ENCODE data around the gene MARCHF4.

Gene MARCHF4

GRCh38 chr2:216375286-216375685 lies 3.0 kb upstream of the MARCHF4 start:
- no peak overlapping the region for H3K4me3 ChIP-seq (ENCODE audit: low read length)
- no peak for TF ChIP-seq ZNF274 (IDR thresholded peaks at IDR 0.05; ENCODE audit: low read depth, low read length)

GRCh38 chr2:216373896-216374295 lies 1.6 kb upstream of the MARCHF4 start:
- no peak overlapping the region for H3K4me3 ChIP-seq (ENCODE audit: low read length)
- no peak for TF ChIP-seq ZNF274 (IDR thresholded peaks at IDR 0.05; ENCODE audit: low read depth, low read length)

- no peak overlapping the region for H3K4me3 ChIP-seq (ENCODE audit: low read length)
- no peak for TF ChIP-seq ZNF274 (IDR thresholded peaks at IDR 0.05; ENCODE audit: low read depth, low read length)
These were observed 543 bp upstream of the MARCHF4 start for GRCh38 chr2:216372761-216373291.

- no peak for TF ChIP-seq ZNF274 (IDR thresholded peaks at IDR 0.05; ENCODE audit: low read depth, low read length)
- no peak overlapping the region for H3K4me3 ChIP-seq (ENCODE audit: low read length)
These were observed 1.1 kb downstream of the MARCHF4 start for GRCh38 chr2:216370961-216371712.

- H3K4me3 ChIP-seq (ENCODE audit: low read length), result no peak overlapping the region
These were observed 2.5 kb downstream of the MARCHF4 start for GRCh38 chr2:216369821-216370220.

GRCh38 chr2:216366777-216367471 lies 5.4 kb downstream of the MARCHF4 start:
- H3K4me3 ChIP-seq (ENCODE audit: low read length), result no peak overlapping the region
- TF ChIP-seq ZNF274 (IDR thresholded peaks at IDR 0.05; ENCODE audit: low read depth, low read length), result no peak

More at GRCh38 chr2:216369821-216370220, 2.5 kb downstream of the MARCHF4 start:
- no peak for TF ChIP-seq ZNF274 (IDR thresholded peaks at IDR 0.05; ENCODE audit: low read depth, low read length)

GRCh38 chr2:216365518-216365917 lies 6.8 kb downstream of the MARCHF4 start:
- H3K4me3 ChIP-seq (ENCODE audit: low read length), result no peak overlapping the region
- TF ChIP-seq ZNF274 (IDR thresholded peaks at IDR 0.05; ENCODE audit: low read depth, low read length), result no peak

GRCh38 chr2:216363221-216363620 lies 9.1 kb downstream of the MARCHF4 start:
- no peak for TF ChIP-seq ZNF274 (IDR thresholded peaks at IDR 0.05; ENCODE audit: low read depth, low read length)

GRCh38 chr2:216362730-216363129 lies 9.6 kb downstream of the MARCHF4 start:
- no peak overlapping the region for H3K4me3 ChIP-seq (ENCODE audit: low read length)
- TF ChIP-seq ZNF274 (IDR thresholded peaks at IDR 0.05; ENCODE audit: low read depth, low read length), result no peak

More at GRCh38 chr2:216363221-216363620, 9.1 kb downstream of the MARCHF4 start:
- no peak overlapping the region for H3K4me3 ChIP-seq (ENCODE audit: low read length)

- no peak for TF ChIP-seq ZNF274 (IDR thresholded peaks at IDR 0.05; ENCODE audit: low read depth, low read length)
- H3K4me3 ChIP-seq (ENCODE audit: low read length), result no peak overlapping the region
These were observed 16.6 kb downstream of the MARCHF4 start for GRCh38 chr2:216355711-216356110.

- TF ChIP-seq ZNF274 (IDR thresholded peaks at IDR 0.05; ENCODE audit: low read depth, low read length), result no peak
- H3K4me3 ChIP-seq (ENCODE audit: low read length), result no peak overlapping the region
These were observed 18.0 kb downstream of the MARCHF4 start for GRCh38 chr2:216354306-216354705.

GRCh38 chr2:216352653-216353270 lies 19.5 kb downstream of the MARCHF4 start:
- H3K4me3 ChIP-seq (ENCODE audit: low read length), result no peak overlapping the region
- TF ChIP-seq ZNF274 (IDR thresholded peaks at IDR 0.05; ENCODE audit: low read depth, low read length), result no peak

- H3K4me3 ChIP-seq (ENCODE audit: low read length), result no peak overlapping the region
- TF ChIP-seq ZNF274 (IDR thresholded peaks at IDR 0.05; ENCODE audit: low read depth, low read length), result no peak
These were observed 20.9 kb downstream of the MARCHF4 start for GRCh38 chr2:216351172-216351925.

Data from GM08714 (cell line).